K562 (cell line): ENCODE data around the gene DHX40. TPM values are rescaled to one million over a fixed set of nuclear protein-coding genes. Genes with fewer than 3 reads are reported as not detected.
A peak's percentile ranks its signal among the peaks of the same experiment; 100 is the strongest.

ENCODE experiments used
- ATAC-seq: fragments of 200-7000 bp; cut with Tn5 transposase; 3 replicates; pipeline ENCODE4 v1.9.1; 2020; ENCODE audit warnings: moderate library complexity
- BruUV-seq: library from RNA; stranded (reverse); fragments of 400-500 nt; replicated peaks from 2 replicates; lab custom pipeline; 2021; lab: Mats Ljungman, UMichigan
- CTCF ChIA-PET: fragments of 300-600 bp; formaldehyde crosslinking; extraction: SDS; loops from one replicate; lab custom pipeline; 2021; ENCODE audit warnings: low intra/inter-chr PET ratio; lab: Yijun Ruan, JAX
- POLR2A ChIA-PET: fragments of 300-600, 350-650 bp; sonication (Branson Sonifier 250); formaldehyde crosslinking; extraction: SDS; loops from one replicate; lab custom pipeline; 2021; ENCODE audit warnings: antibody characterized with exemption, inconsistent platforms; lab: Yijun Ruan, JAX
- DNase-seq, 4 experiments: peaks; one replicate each; pipeline versions ENCODE4 v3.0.0 to v3.0.0-alpha.2; 2011 to 2018; ENCODE audit warnings: low spot score in 3 of 4, mixed read lengths in 3 of 4; ENCODE audit errors: extremely low read depth in 1 of 4
- FAIRE-seq: peaks from 2 replicates; lab custom pipeline; 2011; peaks lifted over from hg19 to GRCh38; lab: Jason Lieb, UNC
- H2AFZ ChIP-seq: 2 replicates; pipeline ENCODE4 v1.6.0; 2011; ENCODE audit warnings: low read depth, low read length, control low read depth, inconsistent platforms
- H3K27ac ChIP-seq: fragments of 200-600 bp; 3 replicates; pipeline ENCODE4 v1.8.0; 2011; ENCODE audit warnings: low read depth, mild to moderate bottlenecking, control low read depth, inconsistent platforms, low read length, moderate library complexity, mixed read lengths; ENCODE audit errors: extremely low read depth
- H3K27me3 ChIP-seq, 2 experiments: fragments of 300-600 bp in 1 of 2; 2 replicates in 1 of 2; 3 replicates in 1 of 2; pipeline versions ENCODE4 v1.6.0 to v1.8.0; 2011; ENCODE audit warnings: inconsistent platforms in 2 of 2, low read length in 2 of 2, mild to moderate bottlenecking in 1 of 2, mixed read lengths in 1 of 2, moderate library complexity in 1 of 2; ENCODE audit not compliant: control insufficient read depth in 2 of 2, insufficient read depth in 2 of 2
- H3K36me3 ChIP-seq: fragments of 300-600 bp; 3 replicates; pipeline ENCODE4 v1.8.0; 2011; ENCODE audit warnings: mild to moderate bottlenecking, low read length, inconsistent platforms; ENCODE audit not compliant: control insufficient read depth, insufficient read depth
- H3K4me1 ChIP-seq, 2 experiments: fragments of 200-600 bp in 1 of 2; replicated peaks in 1 of 2; 2 replicates in 1 of 2; 3 replicates in 1 of 2; pipeline versions ENCODE4 v1.5.1 to v1.8.0; 2011; ENCODE audit warnings: inconsistent platforms in 2 of 2, low read length in 2 of 2, mild to moderate bottlenecking in 1 of 2, mixed read lengths in 1 of 2, moderate library complexity in 1 of 2; ENCODE audit not compliant: control insufficient read depth in 2 of 2, insufficient read depth in 2 of 2
- H3K4me2 ChIP-seq: 2 replicates; pipeline ENCODE4 v1.6.1; 2011; ENCODE audit warnings: low read length, control low read depth, inconsistent platforms, mixed read lengths; ENCODE audit not compliant: insufficient read depth
- H3K4me3 ChIP-seq: fragments of 200-600 bp; sonication (generic), shearing (Covaris generic); 2 replicates; pipeline ENCODE4 v1.5.1; 2016; ENCODE audit warnings: control low read depth, inconsistent platforms
- H3K79me2 ChIP-seq: fragments of 200-600 bp; 3 replicates; pipeline ENCODE4 v1.8.0; 2011; ENCODE audit warnings: low read length, inconsistent platforms; ENCODE audit not compliant: control insufficient read depth, insufficient read depth
- H3K9ac ChIP-seq, 2 experiments: 2 replicates each; pipeline versions ENCODE4 v1.6.0 to v1.6.1; 2011; ENCODE audit warnings: low read depth in 2 of 2, low read length in 2 of 2, control low read depth in 1 of 2, inconsistent platforms in 1 of 2, mild to moderate bottlenecking in 1 of 2, mixed read lengths in 1 of 2; ENCODE audit not compliant: insufficient read depth in 1 of 2
- H3K9me1 ChIP-seq: one replicate; pipeline ENCODE4 v1.6.0; 2011; ENCODE audit warnings: inconsistent platforms, mild to moderate bottlenecking, low read length, moderate library complexity; ENCODE audit not compliant: control insufficient read depth, insufficient read depth
- H3K9me3 ChIP-seq: replicated peaks from 2 replicates; pipeline ENCODE4 v1.5.1; 2011; ENCODE audit warnings: low read depth, low read length, inconsistent platforms; ENCODE audit not compliant: control insufficient read depth, insufficient read depth
- H4K20me1 ChIP-seq: replicated peaks from 2 replicates; pipeline ENCODE4 v1.6.1; 2011; ENCODE audit warnings: low read length, inconsistent platforms, mixed read lengths; ENCODE audit not compliant: control insufficient read depth, insufficient read depth
- ARID1B ChIP-seq: fragments of 450-650 bp; IDR thresholded peaks from 2 replicates; pipeline ENCODE4 v1.6.1; 2016; ENCODE audit warnings: antibody characterized with exemption, mild to moderate bottlenecking, inconsistent platforms
- CTBP1 ChIP-seq: fragments of 450-650 bp; IDR thresholded peaks from 2 replicates; pipeline ENCODE4 v1.6.1; 2016; ENCODE audit warnings: borderline replicate concordance
- EP300 ChIP-seq: IDR thresholded peaks from 2 replicates; pipeline ENCODE4 v1.6.1; 2012; ENCODE audit warnings: low read length, improper control_type of control experiment
- ETV6 ChIP-seq, 3 experiments: fragments of 150-350 bp in 1 of 3; sonication (generic) in 1 of 3; formaldehyde crosslinking in 1 of 3; IDR thresholded peaks; 2 replicates each; pipeline versions ENCODE4 v1.6.1 to v1.8.0; 2014 to 2022; ENCODE audit warnings: borderline replicate concordance in 2 of 3, low read depth in 2 of 3, antibody characterized with exemption in 1 of 3, low read length in 1 of 3, mild to moderate bottlenecking in 1 of 3, missing genetic modification reagents in 1 of 3
- KDM1A ChIP-seq, 2 experiments: fragments of 450-650 bp; IDR thresholded peaks; 2 replicates each; pipeline ENCODE4 v1.6.1; 2016; ENCODE audit warnings: mild to moderate bottlenecking in 2 of 2
- PPARD ChIP-seq: fragments of 250-450 bp; sonication (Bioruptor Pico); IDR thresholded peaks from 2 replicates; pipeline ENCODE4 v1.8.0; 2022; ENCODE audit warnings: inconsistent platforms, mild to moderate bottlenecking, moderate library complexity
- SMARCA4 ChIP-seq: fragments of 450-650 bp; IDR thresholded peaks from 2 replicates; pipeline ENCODE4 v1.6.1; 2016
- SMARCE1 ChIP-seq: fragments of 450-650 bp; IDR thresholded peaks from 2 replicates; pipeline ENCODE4 v1.7.1; 2016; ENCODE audit warnings: mild to moderate bottlenecking
- SPI1 ChIP-seq: IDR thresholded peaks from 2 replicates; pipeline ENCODE4 v1.6.1; 2011; ENCODE audit warnings: low read depth, low read length, control low read depth, borderline replicate concordance
- TEAD1 ChIP-seq, 2 experiments: fragments of 450-650 bp in 1 of 2; sonication (generic) in 1 of 2; formaldehyde crosslinking; IDR thresholded peaks; 2 replicates each; pipeline versions ENCODE4 v1.4.0 to v1.8.0; 2020 to 2022; ENCODE audit warnings: mild to moderate bottlenecking in 2 of 2, missing genetic modification reagents in 1 of 2
- VEZF1 ChIP-seq: fragments of 200-800 bp; sonication (Bioruptor generic); IDR thresholded peaks from 2 replicates; pipeline ENCODE4 v1.6.1; 2017; ENCODE audit warnings: missing genetic modification characterization, missing compliant biosample characterization
- ZEB2 ChIP-seq: fragments of 450-650 bp; IDR thresholded peaks from 2 replicates; pipeline ENCODE4 v1.6.1; 2016
- WGBS: fragments of 100-300 bp; shearing (Covaris generic); methylation state at CpG from one replicate; pipeline ENCODE4 v1.1.6; 2016; ENCODE audit warnings: low coverage, mixed read lengths; ENCODE audit not compliant: insufficient coverage; ENCODE audit errors: missing lambda C conversion rate; 5-methylcytosine and 5-hydroxymethylcytosine counted together
- in situ Hi-C: fragments of 300-500 bp; cut with MboI; formaldehyde crosslinking; loops from 4 replicates; pipeline ENCODE4 v1.15.0; 2018; ENCODE audit warnings: inconsistent platforms, mixed read lengths
- intact Hi-C: fragments of 100-400 bp; cut with micrococcal nuclease; formaldehyde crosslinking; loops from 2 replicates; pipeline ENCODE4 v1.14.2; 2022
- polyA plus RNA-seq, 8 experiments: library from polyadenylated mRNA; depleted of rRNA in 4 of 8; stranded (reverse) in 5 of 8; unstranded in 3 of 8; fragments of >200 nt; fragmentation: Nextera tagmentation in 2 of 8; fragmentation: Illumina TruSeq in 1 of 8; extraction: Ambion mirVana in 2 of 8; extraction: Trizol in 1 of 8; gene quantifications; 2 replicates each; pipeline versions ENCODE4 v1.2.1 to v1.2.3, GENCODE V29; 2011 to 2014; ENCODE audit warnings: inconsistent platforms in 1 of 8, missing spikeins in 1 of 8
- total RNA-seq, 7 experiments: library from RNA; depleted of rRNA in 6 of 7; stranded (reverse); fragments of >200 nt in 6 of 7; fragmentation: Illumina TruSeq in 2 of 7; extraction: Trizol in 2 of 7; gene quantifications; 2 replicates each; pipeline versions ENCODE4 v1.2.1 to v1.2.3, GENCODE V29; 2011 to 2021; ENCODE audit warnings: low replicate concordance in 1 of 7

DHX40 gene
- total and polyA plus RNA-seq, 9 of the 15 experiments (the other 6 are each of a cell fraction or from before 2014, with no cell fraction given): 7.2 to 38.6 (median 18.7) TPM

- Histone ChIP-seq H3K9me1 (no peaks in the 10 kb centered on the region), H3K9me3 (no peaks in the 10 kb centered on the region), H2AFZ (no peak overlapping the region), H3K27me3 (no peaks in the 10 kb centered on the region), H4K20me1 (no peaks in the 10 kb centered on the region), H3K9ac (no peak overlapping the region), H3K27ac (no peak overlapping the region), H3K4me3 (no peak overlapping the region), H3K4me1 (no peaks in the 10 kb centered on the region; a peak in 1 of 5 replicates), H3K36me3 (no peaks in the 10 kb centered on the region), H3K4me2 (no peak overlapping the region), H3K79me2 (no peaks in the 10 kb centered on the region)
- no peak for ATAC-seq
- BruUV-seq: no TSS peak
- WGBS: 7% methylated on average over 5 of the region's 5 CpGs
- ChIA-PET CTCF (no interaction called here), POLR2A (interaction anchor here (0.7 to 1.1 kb wide), 2 partner anchors 8 to 86 kb away, joined by 3 to 6 read pairs; partner anchors contain the start of gene CLTC)
- intact Hi-C loops: no loop called here
- TF ChIP-seq SMARCA4 (0 out of 2 replicates have a peak, but pooled peaks have one; percentile 41), ARID1B (peak; percentile 59), EP300 (no peak), ZEB2 (0 out of 2 replicates have a peak, but pooled peaks have one; percentile 50), TEAD1 (CRISPR knock-in tag; IDR thresholded peaks at IDR 0.05) (no peak), VEZF1 (CRISPR knock-in tag) (peak; percentile 34; the same call in 1 of the 2 replicates), SPI1 (peak; percentile 99), SMARCE1 (peak; percentile 86; the same call in 1 of the 2 replicates), CTBP1 (peak; percentile 31; the same call in 1 of the 2 replicates), ETV6 (IDR thresholded peaks at IDR 0.05; ENCODE audit: borderline replicate concordance in 1 of 2, low read depth in 2 of 2, low read length in 1 of 2) (peak; percentile 65 to 90; a peak in 3 of 4 replicates), ETV6 (CRISPR knock-in tag; IDR thresholded peaks at IDR 0.05; ENCODE audit: borderline replicate concordance) (no peak), KDM1A (IDR thresholded peaks at IDR 0.05) (0 out of 4 replicates have a peak, but pooled peaks of 1 of the 2 experiments have one; percentile 38), PPARD (no peak)
- in situ Hi-C loops: no loop called here
- DNase-seq: no peak
- FAIRE-seq: no peak
Observed at GRCh38 chr17:59533694-59534093, 31.7 kb upstream of the DHX40 start.
